GM12878 (cell line): ENCODE data around the gene TBATA. TPM values are rescaled to one million over a fixed set of nuclear protein-coding genes. Genes with fewer than 3 reads are reported as not detected.

Source experiments
- ATAC-seq: fragments of 200-7000 bp; cut with Tn5 transposase; 3 replicates; pipeline ENCODE4 v1.9.1; 2020; ENCODE audit warnings: mild to moderate bottlenecking, moderate library complexity
- BruUV-seq: library from RNA; stranded (reverse); fragments of 400-500 nt; replicated peaks from 2 replicates; lab custom pipeline; 2021; lab: Mats Ljungman, UMichigan
- CTCF ChIA-PET: fragments of 300-600 bp; sonication (Branson Sonifier 250); formaldehyde crosslinking; extraction: SDS; loops from one replicate; lab custom pipeline; 2021; ENCODE audit warnings: inconsistent platforms; lab: Yijun Ruan, JAX
- POLR2A ChIA-PET: fragments of 350-600 bp; formaldehyde crosslinking; extraction: SDS; loops from one replicate; lab custom pipeline; 2021; ENCODE audit warnings: inconsistent platforms; lab: Charles Lee
- RAD21 ChIA-PET: fragments of 300-600 bp; sonication (Branson Sonifier 250); formaldehyde crosslinking; loops from one replicate; lab custom pipeline; 2023; ENCODE audit warnings: antibody characterized with exemption; ENCODE audit not compliant: unreplicated experiment; lab: Charles Lee
- SMC1A ChIA-PET: fragments of 300-600 bp; sonication (Branson Sonifier 250); formaldehyde crosslinking; loops from one replicate; lab custom pipeline; 2023; ENCODE audit not compliant: unreplicated experiment, uncharacterized antibody; lab: Charles Lee
- DNase-seq: peaks from one replicate; pipeline ENCODE4 v3.0.0-alpha.2; 2011; ENCODE audit warnings: low read depth, low spot score
- FAIRE-seq: peaks from 3 replicates; lab custom pipeline; 2011; peaks lifted over from hg19 to GRCh38; lab: Jason Lieb, UNC
- H2AFZ ChIP-seq: 2 replicates; pipeline ENCODE4 v1.6.0; 2011; ENCODE audit warnings: low read depth, low read length, control low read depth; ENCODE audit not compliant: control insufficient read depth
- H3K27ac ChIP-seq: 2 replicates; pipeline ENCODE4 v1.5.1; 2011; ENCODE audit warnings: control low read depth; ENCODE audit not compliant: control insufficient read depth, insufficient read depth
- H3K27me3 ChIP-seq, 2 experiments: replicated peaks in 1 of 2; 2 replicates each; pipeline versions ENCODE4 v1.6.0 to v1.6.1; 2011; ENCODE audit warnings: low read length in 1 of 2; ENCODE audit not compliant: control insufficient read depth in 2 of 2, insufficient read depth in 2 of 2
- H3K36me3 ChIP-seq, 2 experiments: 2 replicates each; pipeline ENCODE4 v1.5.1; 2011; ENCODE audit warnings: low read length in 1 of 2; ENCODE audit not compliant: control insufficient read depth in 2 of 2, insufficient read depth in 2 of 2
- H3K4me1 ChIP-seq: 2 replicates; pipeline ENCODE4 v1.6.1; 2011; ENCODE audit warnings: mild to moderate bottlenecking, low read length, moderate library complexity, mixed read lengths; ENCODE audit not compliant: control insufficient read depth, insufficient read depth
- H3K4me2 ChIP-seq: 2 replicates; pipeline ENCODE4 v1.6.0; 2011; ENCODE audit warnings: control low read depth; ENCODE audit not compliant: control insufficient read depth, insufficient read depth
- H3K4me3 ChIP-seq: fragments of 200-600 bp; sonication (generic); 2 replicates; pipeline ENCODE4 v1.5.1; 2016
- H3K79me2 ChIP-seq: 2 replicates; pipeline ENCODE4 v1.6.0; 2011; ENCODE audit warnings: low read length; ENCODE audit not compliant: control insufficient read depth, insufficient read depth
- H3K9ac ChIP-seq: 2 replicates; pipeline ENCODE4 v1.8.0; 2011; ENCODE audit warnings: low read length, control low read depth, mixed read lengths; ENCODE audit not compliant: control insufficient read depth, insufficient read depth
- H3K9me3 ChIP-seq: replicated peaks from 3 replicates; pipeline ENCODE4 v1.5.1; 2011; ENCODE audit warnings: mild to moderate bottlenecking, low read length; ENCODE audit not compliant: control insufficient read depth, insufficient read depth
- H4K20me1 ChIP-seq: 2 replicates; pipeline ENCODE4 v1.6.0; 2011; ENCODE audit not compliant: control insufficient read depth, insufficient read depth
- CBFB ChIP-seq: IDR thresholded peaks from 2 replicates; pipeline ENCODE4 v1.6.1; 2016; ENCODE audit warnings: antibody characterized with exemption, low read depth
- HDAC6 ChIP-seq: fragments of 200-600 bp; sonication (generic); IDR thresholded peaks from one replicate; pipeline ENCODE4 v1.8.0; 2017; ENCODE audit warnings: antibody characterized with exemption; ENCODE audit not compliant: unreplicated experiment
- NRF1 ChIP-seq: conservative IDR thresholded peaks from 2 replicates; pipeline ENCODE4 v1.6.1; 2011; ENCODE audit warnings: mild to moderate bottlenecking, low read depth, low read length, improper control_type of control experiment
- POLR2AphosphoS5 ChIP-seq: IDR thresholded peaks from 2 replicates; pipeline ENCODE4 v1.6.1; 2011; ENCODE audit warnings: mild to moderate bottlenecking, low read length, inconsistent platforms
- PRDM15 ChIP-seq: fragments of 450-650 bp; formaldehyde crosslinking; IDR thresholded peaks from 2 replicates; pipeline ENCODE4 v1.4.0; 2020; ENCODE audit warnings: mild to moderate bottlenecking, moderate library complexity
- ZBED1 ChIP-seq: IDR thresholded peaks from 2 replicates; pipeline ENCODE4 v1.6.1; 2016; ENCODE audit warnings: borderline replicate concordance
- WGBS: methylation state at CpG from one replicate; pipeline ENCODE4 v1.1.6; 2016; ENCODE audit warnings: low lambda C conversion rate; ENCODE audit not compliant: insufficient replicate concordance, insufficient coverage; ENCODE audit errors: missing lambda C conversion rate; 5-methylcytosine and 5-hydroxymethylcytosine counted together
- in situ Hi-C: fragments of 300-500 bp; cut with MboI; formaldehyde crosslinking; loops from 9 replicates; pipeline ENCODE4 v1.14.3; 2018; ENCODE audit warnings: mixed read lengths
- intact Hi-C: fragments of 100-400 bp; cut with micrococcal nuclease; formaldehyde crosslinking; loops from one replicate; pipeline ENCODE4 v1.14.2; 2022; ENCODE audit not compliant: unreplicated experiment
- polyA plus RNA-seq, 11 experiments: library from polyadenylated mRNA; depleted of rRNA in 4 of 11; unstranded in 6 of 11; stranded (reverse) in 5 of 11; fragments of >200 nt; fragmentation: Nextera tagmentation in 4 of 11; fragmentation: Illumina TruSeq in 1 of 11; extraction: Ambion mirVana in 4 of 11; extraction: Trizol in 1 of 11; gene quantifications; 1 replicate in 1 of 11; 2 replicates in 10 of 11; pipeline versions ENCODE4 v1.2.1 to v1.2.3, GENCODE V29; 2011 to 2016; ENCODE audit warnings: inconsistent platforms in 2 of 11, missing spikeins in 2 of 11, low read depth in 1 of 11
- total RNA-seq, 4 experiments: library from RNA; depleted of rRNA in 3 of 4; stranded (reverse); fragments of >200 nt in 3 of 4; fragmentation: Illumina TruSeq in 1 of 4; extraction: Trizol in 1 of 4; gene quantifications; 2 replicates each; pipeline versions ENCODE4 v1.2.1 to v1.2.3, GENCODE V29; 2013 to 2021
- TF ChIP-seq, protein P1 (sequence below): IDR thresholded peaks from 2 replicates; pipeline ENCODE4 v1.6.1; 2012; ENCODE audit warnings: low read depth, low read length, improper control_type of control experiment
- TF ChIP-seq, protein P2 (sequence below): IDR thresholded peaks from 2 replicates; pipeline ENCODE4 v1.6.1; 2011; ENCODE audit warnings: borderline replicate concordance, low read depth, mild to moderate bottlenecking, moderate library complexity, mixed read lengths, low read length; ENCODE audit not compliant: insufficient read depth; ENCODE audit errors: extremely low read length
- TF ChIP-seq, protein P3 (sequence below): IDR thresholded peaks from 2 replicates; pipeline ENCODE4 v1.6.1; 2012; ENCODE audit warnings: low read depth, low read length, improper control_type of control experiment

The TBATA gene
- total and polyA plus RNA-seq, 10 of the 15 experiments (the other 5 are each of a cell fraction or from before 2014, with no cell fraction given) = not detected

- TF ChIP-seq, protein P1, sequence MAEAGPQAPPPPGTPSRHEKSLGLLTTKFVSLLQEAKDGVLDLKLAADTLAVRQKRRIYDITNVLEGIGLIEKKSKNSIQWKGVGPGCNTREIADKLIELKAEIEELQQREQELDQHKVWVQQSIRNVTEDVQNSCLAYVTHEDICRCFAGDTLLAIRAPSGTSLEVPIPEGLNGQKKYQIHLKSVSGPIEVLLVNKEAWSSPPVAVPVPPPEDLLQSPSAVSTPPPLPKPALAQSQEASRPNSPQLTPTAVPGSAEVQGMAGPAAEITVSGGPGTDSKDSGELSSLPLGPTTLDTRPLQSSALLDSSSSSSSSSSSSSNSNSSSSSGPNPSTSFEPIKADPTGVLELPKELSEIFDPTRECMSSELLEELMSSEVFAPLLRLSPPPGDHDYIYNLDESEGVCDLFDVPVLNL = no peak
- no peak for TF ChIP-seq NRF1
- no peak for TF ChIP-seq POLR2AphosphoS5
- TF ChIP-seq ZBED1 = no peak
- TF ChIP-seq, protein P2, sequence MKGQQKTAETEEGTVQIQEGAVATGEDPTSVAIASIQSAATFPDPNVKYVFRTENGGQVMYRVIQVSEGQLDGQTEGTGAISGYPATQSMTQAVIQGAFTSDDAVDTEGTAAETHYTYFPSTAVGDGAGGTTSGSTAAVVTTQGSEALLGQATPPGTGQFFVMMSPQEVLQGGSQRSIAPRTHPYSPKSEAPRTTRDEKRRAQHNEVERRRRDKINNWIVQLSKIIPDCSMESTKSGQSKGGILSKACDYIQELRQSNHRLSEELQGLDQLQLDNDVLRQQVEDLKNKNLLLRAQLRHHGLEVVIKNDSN = no peak
- no peak for TF ChIP-seq PRDM15 (CRISPR knock-in tag)
Observed at GRCh38 chr10:70751356-70751755, 33.8 kb downstream of the TBATA start (continued).

DNA sequence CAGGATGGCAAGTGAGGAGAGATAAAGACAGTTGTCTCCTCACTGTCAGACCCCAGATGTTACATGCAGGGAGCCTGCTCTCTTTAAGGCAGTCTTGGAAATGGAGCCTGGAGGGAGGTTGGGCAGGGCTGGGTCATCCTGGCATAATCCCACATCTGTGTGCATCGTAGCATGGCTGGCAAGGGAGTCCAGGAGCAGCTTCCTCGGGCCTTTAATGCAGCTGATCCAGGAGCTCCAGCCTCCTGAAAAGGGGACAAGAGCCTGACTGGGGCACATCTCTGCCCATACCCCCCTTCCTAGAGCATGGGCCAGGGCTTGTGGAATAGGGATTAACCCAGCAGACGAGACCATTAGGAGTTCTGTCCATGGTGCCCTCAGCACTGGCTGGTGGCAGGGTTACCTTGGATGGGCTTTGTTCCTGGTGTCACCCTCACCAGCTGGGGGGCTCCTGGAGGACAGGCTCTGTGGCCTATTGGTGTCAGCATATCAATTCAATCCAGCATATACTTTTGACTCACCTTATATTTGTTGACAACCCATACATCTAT lies 34.9 kb downstream of the TBATA start:
- no peaks in the 10 kb centered on the region for H3K79me2 ChIP-seq
- H3K27me3 ChIP-seq = no peaks in the 10 kb centered on the region
- no peaks in the 10 kb centered on the region for H3K36me3 ChIP-seq
- ChIA-PET SMC1A (no interaction called here), POLR2A (no interaction called here), CTCF (no interaction called here), RAD21 (no interaction called here)
- in situ Hi-C loops (no loop called here), intact Hi-C loops (no loop called here)
- H3K27ac ChIP-seq = no peak overlapping the region
- no peak overlapping the region for H3K9ac ChIP-seq
- no peak for FAIRE-seq
- H3K4me1 ChIP-seq = no peaks in the 10 kb centered on the region
- DNase-seq = no peak
- no peak for ATAC-seq
- WGBS = 0% methylated on average over 3 of the region's 3 CpGs
- no peak overlapping the region for H3K4me2 ChIP-seq
- no peak overlapping the region for H2AFZ ChIP-seq
- TF ChIP-seq HDAC6 (no peak), CBFB (no peak)
- TF ChIP-seq, protein P3, sequence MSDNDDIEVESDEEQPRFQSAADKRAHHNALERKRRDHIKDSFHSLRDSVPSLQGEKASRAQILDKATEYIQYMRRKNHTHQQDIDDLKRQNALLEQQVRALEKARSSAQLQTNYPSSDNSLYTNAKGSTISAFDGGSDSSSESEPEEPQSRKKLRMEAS = no peak
- no TSS peak for BruUV-seq
- no peaks in the 10 kb centered on the region for H4K20me1 ChIP-seq
- no peaks in the 10 kb centered on the region for H3K9me3 ChIP-seq
- H3K4me3 ChIP-seq = no peak overlapping the region
